ENCODE measurements around the gene CSMD2. TPM values are rescaled to one million over a fixed set of nuclear protein-coding genes. Genes with fewer than 3 reads are reported as not detected.

The CSMD2 gene
- total RNA-seq, 1 donor from 2014 or later = 0.52 TPM

DNA sequence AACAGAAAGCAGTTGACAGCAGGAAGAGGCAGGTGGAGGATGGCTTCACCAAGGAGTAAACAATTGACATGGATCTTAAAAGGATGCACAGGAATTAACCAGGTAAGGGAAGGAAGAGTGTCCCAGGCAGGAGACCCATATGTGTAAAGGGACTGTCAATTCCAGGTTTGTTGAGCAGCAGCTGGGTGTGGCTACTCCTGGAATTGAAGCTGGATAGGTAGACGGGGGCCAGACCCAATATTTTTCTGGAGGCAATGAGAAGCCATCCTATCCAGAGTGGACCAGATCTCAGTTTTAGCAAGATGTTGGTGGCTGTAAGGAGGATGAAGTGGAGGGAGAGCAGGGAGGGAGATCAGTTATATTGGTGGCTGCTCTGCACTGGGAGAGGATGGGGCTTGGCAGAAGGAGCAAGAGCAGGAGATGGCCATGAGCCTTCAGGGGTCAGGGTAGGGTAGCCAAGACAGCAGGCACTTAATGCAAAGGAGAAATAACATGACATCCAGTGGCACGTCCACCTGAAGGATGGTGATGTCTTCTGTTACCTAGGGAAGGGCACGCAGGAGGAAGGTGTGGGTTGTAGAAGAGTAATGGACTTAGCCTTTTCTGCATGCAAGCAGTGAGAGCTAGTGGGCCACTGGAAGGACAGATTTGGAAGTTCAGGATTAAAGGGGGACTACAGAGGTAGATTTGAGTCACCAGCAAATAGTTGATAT is 447.9 kb downstream of the CSMD2 start:
- Histone ChIP-seq H3K36me3 (ENCODE audit: control insufficient read depth in 3 of 3, insufficient read depth in 3 of 3, low read length in 3 of 3) (no peaks in the 10 kb centered on the region), H3K27me3 (ENCODE audit: control insufficient read depth in 3 of 3, insufficient read depth in 3 of 3, low read length in 3 of 3) (peaks cover 2 to 6% (median 5%) of the 10 kb centered on the region in 3 donors), H3K4me3 (ENCODE audit: low read length in 3 of 3) (no peak overlapping the region), H3K27ac (ENCODE audit: low read depth, low read length) (no peak overlapping the region), H3K9ac (ENCODE audit: low read depth in 1 of 3, low read length in 3 of 3) (no peak overlapping the region), H3K4me1 (ENCODE audit: control insufficient read depth in 3 of 3, insufficient read depth in 3 of 3, low read length in 3 of 3) (no peaks in the 10 kb centered on the region), H3K9me3 (ENCODE audit: control insufficient read depth in 3 of 3, low read length in 3 of 3) (no peaks in the 10 kb centered on the region)

DNA sequence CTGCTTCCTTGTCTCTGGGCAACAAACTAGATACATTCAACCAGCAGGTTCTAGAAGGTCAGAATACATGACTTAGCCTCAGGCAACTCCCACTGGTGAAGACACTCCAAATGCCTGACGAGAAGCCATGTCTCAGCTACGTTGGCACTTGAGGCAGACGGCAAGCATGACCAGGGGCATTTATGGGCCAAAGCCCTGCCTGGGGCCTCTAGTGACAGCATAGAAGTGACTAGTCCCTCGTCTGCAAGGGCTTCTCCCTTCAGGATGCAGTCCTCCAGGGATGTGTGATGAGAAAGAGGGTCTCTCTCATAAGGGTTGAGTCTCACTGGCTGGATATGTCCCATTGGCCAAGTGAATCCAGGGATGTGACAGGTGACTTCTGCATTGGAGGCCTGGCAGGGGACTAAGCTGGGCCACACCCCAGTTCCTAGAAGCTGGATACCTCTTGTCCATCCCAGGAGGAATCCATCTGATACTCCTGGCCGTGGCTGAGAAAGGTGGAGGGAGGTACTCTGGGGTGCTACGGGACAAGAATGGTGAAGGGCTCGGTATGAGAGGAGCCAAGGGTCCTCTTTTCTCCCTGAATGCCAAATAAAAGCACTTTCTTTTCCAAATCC is 449.7 kb downstream of the CSMD2 start:
- Histone ChIP-seq H3K4me1 (ENCODE audit: control insufficient read depth in 3 of 3, insufficient read depth in 3 of 3, low read length in 3 of 3) (no peaks in the 10 kb centered on the region), H3K9ac (ENCODE audit: low read depth in 1 of 3, low read length in 3 of 3) (no peak overlapping the region), H3K4me3 (ENCODE audit: low read length in 3 of 3) (no peak overlapping the region), H3K9me3 (ENCODE audit: control insufficient read depth in 3 of 3, low read length in 3 of 3) (no peaks in the 10 kb centered on the region), H3K27ac (ENCODE audit: low read depth, low read length) (no peak overlapping the region), H3K36me3 (ENCODE audit: control insufficient read depth in 3 of 3, insufficient read depth in 3 of 3, low read length in 3 of 3) (no peaks in the 10 kb centered on the region), H3K27me3 (ENCODE audit: control insufficient read depth in 3 of 3, insufficient read depth in 3 of 3, low read length in 3 of 3) (peaks cover 4 to 6% (median 5%) of the 10 kb centered on the region in 3 donors)

GRCh38 chr1:33714421-33714820 is 450.6 kb downstream of the CSMD2 start:
- Histone ChIP-seq H3K36me3 (ENCODE audit: control insufficient read depth in 3 of 3, insufficient read depth in 3 of 3, low read length in 3 of 3) (no peaks in the 10 kb centered on the region), H3K27me3 (ENCODE audit: control insufficient read depth in 3 of 3, insufficient read depth in 3 of 3, low read length in 3 of 3) (peaks cover 4 to 6% (median 5%) of the 10 kb centered on the region in 3 donors), H3K9ac (ENCODE audit: low read depth in 1 of 3, low read length in 3 of 3) (no peak overlapping the region), H3K4me1 (ENCODE audit: control insufficient read depth in 3 of 3, insufficient read depth in 3 of 3, low read length in 3 of 3) (no peaks in the 10 kb centered on the region), H3K9me3 (ENCODE audit: control insufficient read depth in 3 of 3, low read length in 3 of 3) (no peaks in the 10 kb centered on the region), H3K27ac (ENCODE audit: low read depth, low read length) (no peak overlapping the region), H3K4me3 (ENCODE audit: low read length in 3 of 3) (no peak overlapping the region)

- no peaks in the 10 kb centered on the region for H3K4me1 ChIP-seq (ENCODE audit: control insufficient read depth in 3 of 3, insufficient read depth in 3 of 3, low read length in 3 of 3)
- H3K4me3 ChIP-seq (ENCODE audit: low read length in 3 of 3) = no peak overlapping the region
- H3K9me3 ChIP-seq (ENCODE audit: control insufficient read depth in 3 of 3, low read length in 3 of 3) = no peaks in the 10 kb centered on the region
- H3K36me3 ChIP-seq (ENCODE audit: control insufficient read depth in 3 of 3, insufficient read depth in 3 of 3, low read length in 3 of 3) = no peaks in the 10 kb centered on the region
- no peak overlapping the region for H3K27ac ChIP-seq (ENCODE audit: low read depth, low read length)
- H3K9ac ChIP-seq (ENCODE audit: low read depth in 1 of 3, low read length in 3 of 3) = no peak overlapping the region
- H3K27me3 ChIP-seq (ENCODE audit: control insufficient read depth in 3 of 3, insufficient read depth in 3 of 3, low read length in 3 of 3) = peaks cover 4 to 6% (median 5%) of the 10 kb centered on the region in 3 donors
Measured at GRCh38 chr1:33713058-33713877, 451.8 kb downstream of the CSMD2 start.

GRCh38 chr1:33712186-33712585 is 452.8 kb downstream of the CSMD2 start:
- no peak overlapping the region for H3K4me3 ChIP-seq (ENCODE audit: low read length in 3 of 3)
- peaks cover 4 to 6% (median 5%) of the 10 kb centered on the region in 3 donors for H3K27me3 ChIP-seq (ENCODE audit: control insufficient read depth in 3 of 3, insufficient read depth in 3 of 3, low read length in 3 of 3)
- no peaks in the 10 kb centered on the region for H3K4me1 ChIP-seq (ENCODE audit: control insufficient read depth in 3 of 3, insufficient read depth in 3 of 3, low read length in 3 of 3)
- H3K36me3 ChIP-seq (ENCODE audit: control insufficient read depth in 3 of 3, insufficient read depth in 3 of 3, low read length in 3 of 3) = no peaks in the 10 kb centered on the region
- H3K9me3 ChIP-seq (ENCODE audit: control insufficient read depth in 3 of 3, low read length in 3 of 3) = no peaks in the 10 kb centered on the region
- H3K9ac ChIP-seq (ENCODE audit: low read depth in 1 of 3, low read length in 3 of 3) = no peak overlapping the region
- H3K27ac ChIP-seq (ENCODE audit: low read depth, low read length) = no peak overlapping the region

- Histone ChIP-seq H3K9ac (ENCODE audit: low read depth in 1 of 3, low read length in 3 of 3) (no peak overlapping the region), H3K27me3 (ENCODE audit: control insufficient read depth in 3 of 3, insufficient read depth in 3 of 3, low read length in 3 of 3) (peaks cover 5 to 11% (median 6%) of the 10 kb centered on the region in 3 donors), H3K36me3 (ENCODE audit: control insufficient read depth in 3 of 3, insufficient read depth in 3 of 3, low read length in 3 of 3) (no peaks in the 10 kb centered on the region), H3K4me1 (ENCODE audit: control insufficient read depth in 3 of 3, insufficient read depth in 3 of 3, low read length in 3 of 3) (no peaks in the 10 kb centered on the region), H3K9me3 (ENCODE audit: control insufficient read depth in 3 of 3, low read length in 3 of 3) (no peaks in the 10 kb centered on the region), H3K4me3 (ENCODE audit: low read length in 3 of 3) (no peak overlapping the region), H3K27ac (ENCODE audit: low read depth, low read length) (no peak overlapping the region)
Measured at GRCh38 chr1:33711511-33711910, 453.5 kb downstream of the CSMD2 start.

DNA sequence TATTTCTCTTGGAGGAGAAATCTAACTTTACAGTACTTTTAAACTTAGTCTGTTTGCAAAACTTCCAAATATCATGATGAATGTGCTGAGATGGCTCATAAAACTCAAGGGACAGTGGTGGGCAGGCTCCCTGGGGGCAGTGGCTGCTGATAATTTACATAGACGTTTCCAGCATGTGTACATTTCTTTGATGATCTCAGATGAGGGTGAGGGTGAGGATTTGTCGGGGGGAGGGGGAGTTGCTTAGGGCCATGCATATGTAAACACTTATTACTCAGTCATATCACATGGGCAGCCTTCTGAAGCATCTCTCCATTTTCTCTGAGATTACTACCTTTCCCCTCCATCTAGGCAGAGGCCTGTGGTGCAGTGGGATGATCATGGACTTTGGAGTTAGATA is 454.1 kb downstream of the CSMD2 start:
- H3K4me1 ChIP-seq (ENCODE audit: control insufficient read depth in 3 of 3, insufficient read depth in 3 of 3, low read length in 3 of 3) = no peaks in the 10 kb centered on the region
- no peaks in the 10 kb centered on the region for H3K9me3 ChIP-seq (ENCODE audit: control insufficient read depth in 3 of 3, low read length in 3 of 3)
- no peaks in the 10 kb centered on the region for H3K36me3 ChIP-seq (ENCODE audit: control insufficient read depth in 3 of 3, insufficient read depth in 3 of 3, low read length in 3 of 3)
- no peak overlapping the region for H3K27ac ChIP-seq (ENCODE audit: low read depth, low read length)
- no peak overlapping the region for H3K9ac ChIP-seq (ENCODE audit: low read depth in 1 of 3, low read length in 3 of 3)
- no peak overlapping the region for H3K4me3 ChIP-seq (ENCODE audit: low read length in 3 of 3)
- H3K27me3 ChIP-seq (ENCODE audit: control insufficient read depth in 3 of 3, insufficient read depth in 3 of 3, low read length in 3 of 3) = peaks cover 3 to 12% (median 5%) of the 10 kb centered on the region in 3 donors

- Histone ChIP-seq H3K9ac (ENCODE audit: low read depth in 1 of 3, low read length in 3 of 3) (no peak overlapping the region), H3K4me1 (ENCODE audit: control insufficient read depth in 3 of 3, insufficient read depth in 3 of 3, low read length in 3 of 3) (no peaks in the 10 kb centered on the region), H3K27me3 (ENCODE audit: control insufficient read depth in 3 of 3, insufficient read depth in 3 of 3, low read length in 3 of 3) (peaks cover 3 to 12% (median 5%) of the 10 kb centered on the region in 3 donors), H3K27ac (ENCODE audit: low read depth, low read length) (no peak overlapping the region), H3K9me3 (ENCODE audit: control insufficient read depth in 3 of 3, low read length in 3 of 3) (no peaks in the 10 kb centered on the region), H3K36me3 (ENCODE audit: control insufficient read depth in 3 of 3, insufficient read depth in 3 of 3, low read length in 3 of 3) (no peaks in the 10 kb centered on the region), H3K4me3 (ENCODE audit: low read length in 3 of 3) (no peak overlapping the region)
Measured at GRCh38 chr1:33709783-33710718, 455.0 kb downstream of the CSMD2 start.

GRCh38 chr1:33709174-33709782 is 455.8 kb downstream of the CSMD2 start:
- Histone ChIP-seq H3K27ac (ENCODE audit: low read depth, low read length) (no peak overlapping the region), H3K36me3 (ENCODE audit: control insufficient read depth in 3 of 3, insufficient read depth in 3 of 3, low read length in 3 of 3) (no peaks in the 10 kb centered on the region), H3K4me1 (ENCODE audit: control insufficient read depth in 3 of 3, insufficient read depth in 3 of 3, low read length in 3 of 3) (no peaks in the 10 kb centered on the region), H3K9me3 (ENCODE audit: control insufficient read depth in 3 of 3, low read length in 3 of 3) (no peaks in the 10 kb centered on the region), H3K4me3 (ENCODE audit: low read length in 3 of 3) (no peak overlapping the region), H3K9ac (ENCODE audit: low read depth in 1 of 3, low read length in 3 of 3) (no peak overlapping the region), H3K27me3 (ENCODE audit: control insufficient read depth in 3 of 3, insufficient read depth in 3 of 3, low read length in 3 of 3) (peaks cover 3 to 12% (median 3%) of the 10 kb centered on the region in 3 donors)

Measured in skeletal muscle tissue (tissue), 4 donors.